ENCODE measurements around the gene TAS2R50.

TAS2R50 gene

DNA sequence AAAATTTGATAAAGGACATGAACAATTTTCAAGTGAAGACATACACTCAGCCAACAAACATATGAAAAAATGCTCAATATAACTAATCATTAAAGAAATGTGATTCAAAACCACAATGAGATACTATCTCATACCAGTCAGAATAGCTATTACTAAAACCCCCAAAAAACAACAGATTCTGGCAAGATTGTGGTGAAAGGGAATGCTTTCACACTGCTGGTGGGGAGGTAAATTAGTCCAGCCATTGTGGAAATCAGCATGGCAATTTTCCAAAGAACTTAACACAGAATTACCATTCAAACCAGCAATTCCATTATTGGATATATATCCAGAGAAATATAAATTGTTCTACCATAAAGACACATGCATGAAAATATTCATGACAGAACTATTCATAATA, 29.0 kb downstream of the TAS2R50 start:
- H3K4me3 ChIP-seq (ENCODE audit: low read length) = no peak overlapping the region
- peak; percentile 7 for DNase-seq (ENCODE audit: low read depth)
- TF ChIP-seq, protein P1, sequence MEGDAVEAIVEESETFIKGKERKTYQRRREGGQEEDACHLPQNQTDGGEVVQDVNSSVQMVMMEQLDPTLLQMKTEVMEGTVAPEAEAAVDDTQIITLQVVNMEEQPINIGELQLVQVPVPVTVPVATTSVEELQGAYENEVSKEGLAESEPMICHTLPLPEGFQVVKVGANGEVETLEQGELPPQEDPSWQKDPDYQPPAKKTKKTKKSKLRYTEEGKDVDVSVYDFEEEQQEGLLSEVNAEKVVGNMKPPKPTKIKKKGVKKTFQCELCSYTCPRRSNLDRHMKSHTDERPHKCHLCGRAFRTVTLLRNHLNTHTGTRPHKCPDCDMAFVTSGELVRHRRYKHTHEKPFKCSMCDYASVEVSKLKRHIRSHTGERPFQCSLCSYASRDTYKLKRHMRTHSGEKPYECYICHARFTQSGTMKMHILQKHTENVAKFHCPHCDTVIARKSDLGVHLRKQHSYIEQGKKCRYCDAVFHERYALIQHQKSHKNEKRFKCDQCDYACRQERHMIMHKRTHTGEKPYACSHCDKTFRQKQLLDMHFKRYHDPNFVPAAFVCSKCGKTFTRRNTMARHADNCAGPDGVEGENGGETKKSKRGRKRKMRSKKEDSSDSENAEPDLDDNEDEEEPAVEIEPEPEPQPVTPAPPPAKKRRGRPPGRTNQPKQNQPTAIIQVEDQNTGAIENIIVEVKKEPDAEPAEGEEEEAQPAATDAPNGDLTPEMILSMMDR (conservative IDR thresholded peaks at IDR 0.05; ENCODE audit: low read depth, low read length) = no peak

DNA sequence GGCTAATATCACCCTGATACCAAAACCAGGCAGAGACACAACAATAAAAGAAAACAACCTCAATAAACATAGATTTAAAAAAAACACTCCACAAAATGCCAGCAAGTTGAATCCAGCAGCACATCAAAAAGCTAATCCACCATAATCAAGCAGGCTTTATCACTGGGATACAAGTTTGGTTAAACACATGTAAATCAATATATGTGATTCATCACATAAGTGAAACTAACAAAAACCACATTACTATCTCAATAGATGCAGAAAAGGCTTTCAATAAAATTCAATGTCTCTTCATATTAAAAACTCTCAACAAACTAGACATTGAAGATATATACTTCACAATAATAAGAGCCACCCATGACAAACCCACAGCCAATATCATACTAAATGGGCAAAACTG, 30.6 kb downstream of the TAS2R50 start:
- H3K4me3 ChIP-seq (ENCODE audit: low read length) = no peak overlapping the region
- TF ChIP-seq, protein P1 (conservative IDR thresholded peaks at IDR 0.05; ENCODE audit: low read depth, low read length) = no peak
- DNase-seq (ENCODE audit: low read depth) = no peak

DNA sequence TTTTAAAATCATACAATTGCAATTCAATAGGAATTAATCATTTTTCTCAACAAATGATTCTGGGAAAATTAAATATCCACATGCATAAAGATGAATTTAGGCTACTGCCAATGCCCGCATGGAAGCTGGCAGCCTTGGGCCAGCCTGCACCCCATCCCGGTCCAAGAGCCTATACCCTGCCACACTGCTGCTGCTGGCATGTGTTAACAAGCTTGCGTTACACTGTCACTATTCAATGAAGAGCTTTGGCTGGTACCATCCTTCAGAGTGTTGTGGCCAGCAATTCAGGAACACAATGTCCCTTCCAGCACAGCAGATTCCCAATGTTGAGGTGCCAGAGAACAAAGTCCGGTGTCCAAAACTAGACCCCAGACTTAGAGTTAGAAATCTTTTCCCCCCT, 34.1 kb downstream of the TAS2R50 start:
- no peak for DNase-seq (ENCODE audit: low read depth)
- H3K4me3 ChIP-seq (ENCODE audit: low read length) = no peak overlapping the region
- TF ChIP-seq, protein P1 (conservative IDR thresholded peaks at IDR 0.05; ENCODE audit: low read depth, low read length) = no peak

DNA sequence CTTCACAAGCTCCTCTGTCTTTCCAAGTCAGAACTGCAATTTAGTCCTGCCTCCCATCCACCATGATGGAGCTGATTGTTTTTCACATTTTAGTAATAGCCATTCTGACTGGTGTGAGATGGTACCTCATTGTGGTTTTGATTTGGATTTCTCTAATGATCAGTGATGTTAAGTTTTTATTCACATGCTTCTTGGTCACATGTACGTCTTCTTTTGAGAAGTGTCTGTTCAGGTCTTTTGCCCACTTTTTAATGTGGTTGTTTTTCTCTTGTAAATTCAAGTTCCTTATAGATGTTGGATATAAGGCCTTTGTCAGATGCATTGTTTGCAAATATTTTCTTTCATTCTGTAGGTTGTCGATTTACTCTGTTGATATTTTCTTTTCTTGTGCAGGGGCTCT, 43.5 kb downstream of the TAS2R50 start:
- no peak overlapping the region for H3K4me3 ChIP-seq (ENCODE audit: low read length)
- TF ChIP-seq, protein P1 (conservative IDR thresholded peaks at IDR 0.05; ENCODE audit: low read depth, low read length) = no peak
- no peak for DNase-seq (ENCODE audit: low read depth)

DNA sequence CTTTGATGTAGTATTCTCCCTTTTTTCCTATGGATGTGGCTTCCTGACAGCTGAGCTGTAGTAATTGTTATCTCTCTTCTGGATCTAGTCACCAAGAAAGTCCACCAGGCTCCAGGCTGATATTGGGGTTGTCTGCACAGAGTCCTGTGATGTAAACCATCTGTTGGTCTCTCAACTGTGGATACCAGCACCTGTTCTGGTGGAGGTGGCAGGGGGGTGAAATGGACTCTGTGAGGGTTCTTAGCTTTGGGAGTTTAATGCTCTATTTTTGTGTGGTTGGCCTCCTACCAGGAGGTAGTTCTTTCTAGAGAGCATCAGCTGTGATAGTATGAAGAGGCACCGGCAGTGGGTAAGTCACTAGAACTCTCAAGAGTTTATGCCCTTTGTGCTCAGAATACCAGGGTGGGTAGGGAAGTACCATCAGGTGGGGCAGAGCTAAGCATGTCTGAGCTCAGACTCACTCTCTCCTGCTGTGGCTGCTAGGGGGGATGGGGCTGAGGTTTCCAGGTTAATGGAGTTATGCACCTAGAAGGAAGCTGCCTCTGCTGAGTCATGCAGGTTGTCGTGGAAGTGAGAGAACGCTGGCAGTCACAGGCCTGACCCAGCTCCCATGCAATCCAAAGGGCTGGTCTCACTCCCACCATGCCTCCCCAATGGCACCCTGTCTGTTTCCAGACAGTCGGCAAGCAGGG, 44.6 kb downstream of the TAS2R50 start:
- DNase-seq (ENCODE audit: low read depth) = peak; percentile 14
- TF ChIP-seq, protein P1 (conservative IDR thresholded peaks at IDR 0.05; ENCODE audit: low read depth, low read length) = no peak
- no peak overlapping the region for H3K4me3 ChIP-seq (ENCODE audit: low read length)

DNA sequence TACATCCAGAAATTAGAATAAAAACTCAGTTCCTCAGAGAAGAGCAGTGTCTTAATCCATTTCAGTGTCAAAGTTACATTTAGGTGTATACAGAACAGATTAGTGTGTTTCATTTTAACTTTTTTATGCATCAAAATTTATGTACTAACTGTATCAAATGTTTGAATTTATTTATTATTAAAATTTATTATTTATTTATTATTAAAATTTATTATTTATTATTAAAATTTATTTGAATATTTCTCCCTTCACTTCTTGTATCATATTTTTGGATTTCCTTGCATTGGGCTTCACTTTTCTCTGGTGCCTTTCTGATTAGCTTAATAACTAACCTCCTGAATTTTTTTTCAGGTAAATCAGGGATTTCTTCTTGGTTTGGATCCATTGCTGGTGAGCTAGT, 45.3 kb downstream of the TAS2R50 start:
- DNase-seq (ENCODE audit: low read depth) = no peak
- TF ChIP-seq, protein P1 (conservative IDR thresholded peaks at IDR 0.05; ENCODE audit: low read depth, low read length) = no peak
- no peak overlapping the region for H3K4me3 ChIP-seq (ENCODE audit: low read length)

DNA sequence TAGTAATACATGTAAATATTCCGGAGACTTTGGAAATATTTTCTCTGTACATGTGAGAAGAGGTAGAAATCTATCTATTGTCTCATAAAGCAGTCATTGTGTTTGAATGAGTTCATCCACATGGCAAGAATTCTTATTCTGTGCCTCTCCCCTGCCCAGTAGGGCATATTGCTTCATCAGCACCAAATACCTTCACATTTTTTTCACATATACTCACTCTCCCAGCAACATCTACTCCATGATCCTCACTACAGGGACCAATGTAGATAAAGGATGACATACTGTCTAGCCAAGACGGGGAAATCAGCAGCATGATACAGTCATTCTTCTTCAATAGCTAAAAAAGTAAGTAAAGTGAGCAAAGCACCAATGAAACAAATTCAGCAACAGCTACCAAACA, 46.3 kb downstream of the TAS2R50 start:
- TF ChIP-seq, protein P1 (conservative IDR thresholded peaks at IDR 0.05; ENCODE audit: low read depth, low read length) = no peak
- DNase-seq (ENCODE audit: low read depth) = peak; percentile 14

More for the DNA sequence above, 46.3 kb downstream of the TAS2R50 start:
- H3K4me3 ChIP-seq (ENCODE audit: low read length) = no peak overlapping the region

Data from retinal pigment epithelial cell (primary cell).